Fibroblast of pulmonary artery (primary cell): ENCODE measurements around the gene USP5.
"Not testable (repeated sequence)": the region's sequence is repeated elsewhere in the genome, so short reads cannot be mapped to it uniquely, and the experiment has no call there.

Experiments
- DNase-seq: peaks from one replicate; pipeline ENCODE4 v3.0.0-alpha.2; 2010; ENCODE audit warnings: low read depth
- H3K4me3 ChIP-seq: replicated peaks from 2 replicates; pipeline ENCODE4 v1.5.1; 2011; ENCODE audit warnings: low read depth, mild to moderate bottlenecking, control low read depth, low read length, moderate library complexity
- TF ChIP-seq, protein P1 (sequence below): IDR thresholded peaks from 2 replicates; pipeline ENCODE4 v1.5.1; 2011; ENCODE audit warnings: mild to moderate bottlenecking, control low read depth, low read length, inconsistent platforms; ENCODE audit errors: missing control alignments

Gene USP5

DNA sequence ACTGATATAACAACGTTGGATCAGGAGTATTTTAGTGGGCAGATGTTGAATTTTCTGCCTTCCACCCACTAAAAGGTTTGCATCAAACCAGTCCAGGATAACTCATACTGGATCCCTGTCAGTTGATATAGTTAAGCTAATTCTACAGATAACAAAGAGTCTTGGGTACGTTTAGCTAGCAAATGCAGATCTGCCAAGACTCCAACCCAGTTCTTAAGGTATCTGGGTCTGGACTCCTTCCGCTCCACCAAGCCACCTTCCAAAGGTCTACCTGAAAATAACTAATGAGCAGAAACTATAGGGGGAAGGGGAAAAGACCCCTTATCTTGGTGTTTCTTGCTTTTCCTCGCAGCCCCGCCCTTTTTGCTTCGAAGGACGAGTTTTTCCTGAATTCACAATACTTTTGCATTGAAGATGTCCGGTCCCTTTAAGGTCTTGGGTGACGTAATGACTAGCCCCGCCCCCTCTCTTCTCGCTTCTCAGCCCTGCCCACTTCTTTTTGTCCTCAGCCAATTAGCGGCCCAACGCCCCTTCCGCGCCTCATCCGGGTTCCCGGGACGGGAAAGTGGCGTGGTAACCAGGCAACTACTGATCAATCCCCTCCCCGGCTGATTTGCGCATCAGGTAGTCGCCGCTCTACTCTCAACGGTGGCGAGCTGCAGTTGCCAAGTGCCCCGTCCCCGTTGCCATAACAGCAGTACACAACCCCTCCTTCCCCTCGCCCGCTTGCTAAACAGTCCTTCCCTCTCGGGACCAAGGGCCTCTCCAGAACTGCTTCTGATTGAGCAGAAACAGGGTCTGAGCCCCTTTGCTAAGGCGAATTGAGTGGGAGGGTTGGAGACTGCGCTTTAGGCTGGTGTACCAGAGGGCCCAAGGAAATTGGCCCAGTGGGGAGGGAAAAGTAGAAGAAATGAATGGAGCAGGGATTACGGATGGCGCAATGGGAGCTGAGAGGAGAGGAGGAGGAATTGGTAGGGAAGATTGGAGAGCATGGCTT is 52.6 kb downstream of the USP5 start, which contains the start of gene LRRC23:
LRRC23 (plus strand) TSS at position 543 of the 997 bp plus-strand sequence. CDS start 812 bp downstream, outside the sequence.
- DNase-seq: peak; percentile 95
- H3K4me3 ChIP-seq: peak within 1 kb of the TSS; percentile 81
- TF ChIP-seq, protein P1, sequence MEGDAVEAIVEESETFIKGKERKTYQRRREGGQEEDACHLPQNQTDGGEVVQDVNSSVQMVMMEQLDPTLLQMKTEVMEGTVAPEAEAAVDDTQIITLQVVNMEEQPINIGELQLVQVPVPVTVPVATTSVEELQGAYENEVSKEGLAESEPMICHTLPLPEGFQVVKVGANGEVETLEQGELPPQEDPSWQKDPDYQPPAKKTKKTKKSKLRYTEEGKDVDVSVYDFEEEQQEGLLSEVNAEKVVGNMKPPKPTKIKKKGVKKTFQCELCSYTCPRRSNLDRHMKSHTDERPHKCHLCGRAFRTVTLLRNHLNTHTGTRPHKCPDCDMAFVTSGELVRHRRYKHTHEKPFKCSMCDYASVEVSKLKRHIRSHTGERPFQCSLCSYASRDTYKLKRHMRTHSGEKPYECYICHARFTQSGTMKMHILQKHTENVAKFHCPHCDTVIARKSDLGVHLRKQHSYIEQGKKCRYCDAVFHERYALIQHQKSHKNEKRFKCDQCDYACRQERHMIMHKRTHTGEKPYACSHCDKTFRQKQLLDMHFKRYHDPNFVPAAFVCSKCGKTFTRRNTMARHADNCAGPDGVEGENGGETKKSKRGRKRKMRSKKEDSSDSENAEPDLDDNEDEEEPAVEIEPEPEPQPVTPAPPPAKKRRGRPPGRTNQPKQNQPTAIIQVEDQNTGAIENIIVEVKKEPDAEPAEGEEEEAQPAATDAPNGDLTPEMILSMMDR: no peak

DNA sequence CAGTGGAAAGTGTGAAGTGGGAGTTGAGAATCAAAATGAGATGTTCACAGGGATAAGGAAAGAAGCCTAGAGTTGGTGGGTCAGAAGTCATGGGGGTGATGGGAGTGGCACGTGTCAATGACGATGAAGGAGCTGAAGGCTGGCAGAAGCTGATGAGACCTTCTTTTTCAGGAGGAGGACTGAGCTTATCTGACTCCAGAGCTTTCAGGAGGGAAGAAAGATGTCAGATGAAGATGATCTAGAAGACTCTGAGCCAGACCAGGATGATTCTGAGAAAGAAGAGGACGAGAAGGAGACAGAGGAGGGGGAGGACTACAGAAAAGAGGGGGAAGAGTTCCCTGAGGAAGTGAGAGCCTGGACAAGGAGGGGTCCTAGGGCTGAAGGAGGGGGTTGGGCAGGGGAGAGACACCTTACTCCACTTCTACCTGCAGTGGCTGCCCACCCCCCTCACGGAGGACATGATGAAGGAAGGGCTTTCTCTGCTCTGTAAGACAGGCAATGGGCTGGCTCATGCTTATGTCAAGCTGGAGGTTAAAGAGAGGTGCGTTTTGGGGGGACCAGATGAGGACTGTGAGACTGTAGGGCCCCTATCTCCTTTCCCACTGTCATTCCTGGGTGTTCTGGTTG is 53.6 kb downstream of the USP5 start:
- TF ChIP-seq, protein P1: no peak
- no peak for DNase-seq
- peak overlapping the region; percentile 81 for H3K4me3 ChIP-seq

DNA sequence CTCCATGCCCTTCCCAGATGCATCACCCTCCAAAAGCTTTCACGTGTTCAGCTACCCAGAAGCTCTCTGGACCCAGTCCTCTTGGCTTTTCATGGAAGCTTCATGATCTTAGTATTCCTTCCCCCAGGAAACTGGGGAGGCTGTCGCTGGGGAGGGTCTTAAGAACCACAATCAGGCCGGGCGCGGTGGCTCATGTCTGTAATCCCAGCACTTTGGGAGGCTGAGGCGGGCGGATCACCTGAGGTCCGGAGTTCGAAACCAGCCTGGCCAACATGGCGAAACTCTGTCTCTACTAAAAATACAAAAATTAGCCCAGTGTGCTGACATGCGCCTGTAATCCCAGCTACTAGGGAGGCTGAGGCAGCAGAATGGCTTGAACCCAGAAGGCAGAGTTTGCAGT is 56.2 kb downstream of the USP5 start:
- H3K4me3 ChIP-seq, DNase-seq: not testable (repeated sequence)

DNA sequence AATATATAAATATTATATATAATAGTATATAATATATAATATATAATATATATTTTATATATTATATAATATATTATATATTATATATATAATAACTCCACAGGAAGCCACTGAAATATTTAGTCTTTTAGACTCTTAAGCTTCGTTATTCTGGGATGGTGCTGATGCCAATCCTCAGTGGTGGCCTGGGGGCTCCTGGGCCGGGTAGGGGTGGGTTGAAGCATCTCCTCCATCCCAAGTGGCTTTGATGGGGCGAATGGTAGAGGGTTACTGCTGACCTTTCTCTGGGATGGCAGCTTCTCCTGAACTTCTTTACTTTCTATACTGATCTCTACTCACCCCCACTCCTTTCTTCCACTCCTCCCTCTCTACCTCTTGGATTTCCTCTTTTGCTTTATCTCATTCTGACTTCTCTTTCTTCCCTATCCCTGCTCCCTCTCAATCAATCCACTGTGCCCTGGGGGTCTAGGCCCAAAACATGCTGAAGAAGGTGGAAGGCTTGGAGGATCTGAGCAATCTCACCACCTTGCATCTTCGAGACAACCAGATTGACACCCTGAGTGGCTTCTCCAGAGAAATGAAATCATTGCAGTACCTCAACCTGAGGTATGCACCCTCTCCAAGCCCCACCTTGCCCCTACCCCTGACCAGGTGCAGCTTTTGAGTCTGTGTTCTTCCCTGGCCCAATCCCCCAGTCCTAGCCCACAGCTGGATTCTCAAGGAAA is 57.6 kb downstream of the USP5 start:
- no peak for DNase-seq
- H3K4me3 ChIP-seq: no peak overlapping the region
- TF ChIP-seq, protein P1: no peak

DNA sequence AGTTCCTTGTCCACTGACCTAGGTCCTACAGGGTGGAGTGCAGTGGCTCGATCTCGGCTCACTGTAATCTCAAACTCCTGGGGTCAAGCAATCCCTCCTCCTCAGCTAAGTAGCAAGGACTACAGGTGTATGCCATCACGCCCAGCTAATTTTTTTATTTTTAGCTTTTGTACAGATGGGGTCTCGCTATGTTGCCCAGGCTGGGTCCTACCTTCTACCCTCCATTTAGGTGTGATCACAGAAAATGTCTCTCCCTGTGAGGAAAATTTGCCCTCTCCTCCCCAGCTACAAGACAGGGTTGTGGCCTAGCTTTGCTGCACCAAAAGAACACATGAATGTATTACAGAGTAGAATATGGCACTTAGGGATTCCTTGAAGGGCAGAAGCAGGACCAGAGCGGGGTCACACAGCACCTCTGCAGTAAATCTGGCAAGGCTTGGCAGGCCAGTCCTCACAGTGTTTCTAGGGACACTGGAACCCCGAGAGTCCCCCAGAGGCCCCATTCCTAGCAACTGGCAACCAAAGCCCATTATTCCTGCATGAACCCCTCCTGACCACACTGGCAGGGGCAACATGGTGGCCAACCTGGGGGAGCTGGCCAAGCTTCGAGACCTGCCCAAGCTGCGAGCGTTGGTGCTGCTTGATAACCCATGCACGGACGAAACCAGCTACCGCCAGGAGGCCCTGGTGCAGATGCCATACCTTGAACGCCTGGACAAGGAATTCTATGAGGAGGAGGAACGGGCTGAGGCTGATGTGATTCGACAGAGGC is 60.4 kb downstream of the USP5 start:
- TF ChIP-seq, protein P1: no peak
- H3K4me3 ChIP-seq: no peak overlapping the region

DNA sequence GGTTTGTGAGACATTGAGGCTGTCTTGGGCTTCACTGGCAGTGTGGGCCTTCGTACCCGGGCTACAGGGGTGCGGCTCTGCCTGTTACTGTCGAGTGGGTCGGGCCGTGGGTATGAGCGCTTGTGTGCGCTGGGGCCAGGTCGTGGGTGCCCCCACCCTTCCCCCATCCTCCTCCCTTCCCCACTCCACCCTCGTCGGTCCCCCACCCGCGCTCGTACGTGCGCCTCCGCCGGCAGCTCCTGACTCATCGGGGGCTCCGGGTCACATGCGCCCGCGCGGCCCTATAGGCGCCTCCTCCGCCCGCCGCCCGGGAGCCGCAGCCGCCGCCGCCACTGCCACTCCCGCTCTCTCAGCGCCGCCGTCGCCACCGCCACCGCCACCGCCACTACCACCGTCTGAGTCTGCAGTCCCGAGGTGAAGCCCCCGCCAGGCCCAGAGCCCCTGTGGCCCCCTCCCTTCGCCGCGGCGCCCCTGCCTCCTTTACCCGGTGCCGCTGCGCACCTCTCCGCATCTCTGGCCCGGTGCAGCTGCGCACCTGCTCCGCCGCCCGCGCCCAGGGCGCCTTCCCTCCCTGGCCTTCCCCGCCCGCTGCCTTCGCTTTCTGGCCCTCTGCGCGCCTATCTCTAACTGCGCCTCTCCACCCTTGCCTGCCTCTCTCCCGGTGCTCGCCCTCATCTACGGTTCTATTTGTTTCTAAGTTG is 62.4 kb downstream of the USP5 start, which contains the start of gene ENO2:
ENO2 (plus strand) TSS at position 335 of the 701 bp plus-strand sequence. CDS start 1,253 bp downstream, outside the sequence.
- DNase-seq: peak; percentile 47
- peak within 1 kb of the TSS; percentile 67 for H3K4me3 ChIP-seq
- TF ChIP-seq, protein P1: no peak

More for the DNA sequence above, 60.4 kb downstream of the USP5 start:
- no peak for DNase-seq
